GM15510 (cell line): ENCODE measurements around the gene PDZD8.

Experiments
- POLR2A ChIP-seq: IDR thresholded peaks from 3 replicates; pipeline ENCODE4 v1.6.1; 2011; ENCODE audit warnings: borderline replicate concordance; ENCODE audit not compliant: insufficient read length; ENCODE audit errors: extremely low read depth

PDZD8 gene

DNA sequence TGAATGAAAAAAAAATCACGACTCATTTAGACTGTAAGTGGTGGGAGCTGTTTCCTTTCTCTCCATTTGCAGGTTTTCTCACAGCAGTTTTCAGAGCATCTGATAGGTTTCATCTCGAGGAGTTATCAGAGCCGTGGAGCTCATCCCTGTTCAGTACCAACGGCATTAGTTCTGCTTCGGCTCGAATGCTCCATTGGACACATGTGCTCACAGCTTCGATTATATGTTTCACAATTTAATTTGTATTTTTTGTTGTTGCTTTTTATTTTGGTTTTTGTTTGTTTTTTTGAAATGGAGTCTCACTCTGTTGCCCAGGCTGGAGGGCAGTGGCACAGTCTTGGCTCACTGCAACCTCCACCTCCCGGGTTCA is 132.8 kb downstream of the PDZD8 start:
- TF ChIP-seq POLR2A = no peak

DNA sequence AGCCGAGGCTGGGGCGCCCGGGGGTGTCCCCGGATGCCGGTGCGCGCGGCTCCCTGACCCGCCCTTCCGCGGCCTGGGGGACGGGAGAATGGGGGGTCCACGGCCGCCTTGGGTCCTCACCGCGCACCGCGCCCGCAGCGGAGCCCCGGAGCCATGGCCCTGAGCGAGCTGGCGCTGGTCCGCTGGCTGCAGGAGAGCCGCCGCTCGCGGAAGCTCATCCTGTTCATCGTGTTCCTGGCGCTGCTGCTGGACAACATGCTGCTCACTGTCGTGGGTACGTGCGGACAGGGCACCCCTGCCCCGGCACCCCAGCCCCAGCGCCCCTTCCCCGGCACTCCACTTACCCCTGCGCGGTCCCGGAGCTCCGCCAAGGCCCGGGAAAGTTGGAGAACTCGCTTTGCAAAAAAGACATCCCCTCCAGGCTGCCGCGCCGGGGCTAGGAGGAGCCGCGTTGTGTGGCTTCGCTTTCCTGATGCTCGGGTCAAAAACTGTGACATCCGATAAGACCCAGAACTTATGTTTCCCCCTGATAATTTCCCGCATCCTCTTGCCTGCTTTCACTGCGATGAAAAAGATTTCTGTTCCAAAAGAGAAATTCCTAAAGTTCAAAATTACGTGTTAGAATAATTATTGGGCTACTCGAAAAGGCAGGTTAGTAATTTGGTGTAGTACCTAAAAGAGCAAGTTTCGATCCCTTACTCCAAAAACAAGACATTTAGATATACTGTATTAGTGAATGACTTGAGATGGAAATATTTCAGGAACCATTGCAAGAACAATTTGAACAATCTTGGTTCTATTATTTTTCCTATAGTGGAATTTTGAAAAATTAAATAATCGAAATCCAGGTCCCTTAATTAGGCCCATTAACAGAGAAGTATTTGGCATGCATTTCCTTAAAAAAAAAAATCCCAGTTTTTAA is 133.4 kb downstream of the PDZD8 start:
- TF ChIP-seq POLR2A = no peak

GRCh38 chr10:117240621-117241529 is 134.4 kb downstream of the PDZD8 start, which contains the start of gene SLC18A2:
Gene SLC18A2 (plus strand): TSS chr10:117241114. CDS start chr10:117241694, 580 bp downstream.
- no peak for TF ChIP-seq POLR2A

DNA sequence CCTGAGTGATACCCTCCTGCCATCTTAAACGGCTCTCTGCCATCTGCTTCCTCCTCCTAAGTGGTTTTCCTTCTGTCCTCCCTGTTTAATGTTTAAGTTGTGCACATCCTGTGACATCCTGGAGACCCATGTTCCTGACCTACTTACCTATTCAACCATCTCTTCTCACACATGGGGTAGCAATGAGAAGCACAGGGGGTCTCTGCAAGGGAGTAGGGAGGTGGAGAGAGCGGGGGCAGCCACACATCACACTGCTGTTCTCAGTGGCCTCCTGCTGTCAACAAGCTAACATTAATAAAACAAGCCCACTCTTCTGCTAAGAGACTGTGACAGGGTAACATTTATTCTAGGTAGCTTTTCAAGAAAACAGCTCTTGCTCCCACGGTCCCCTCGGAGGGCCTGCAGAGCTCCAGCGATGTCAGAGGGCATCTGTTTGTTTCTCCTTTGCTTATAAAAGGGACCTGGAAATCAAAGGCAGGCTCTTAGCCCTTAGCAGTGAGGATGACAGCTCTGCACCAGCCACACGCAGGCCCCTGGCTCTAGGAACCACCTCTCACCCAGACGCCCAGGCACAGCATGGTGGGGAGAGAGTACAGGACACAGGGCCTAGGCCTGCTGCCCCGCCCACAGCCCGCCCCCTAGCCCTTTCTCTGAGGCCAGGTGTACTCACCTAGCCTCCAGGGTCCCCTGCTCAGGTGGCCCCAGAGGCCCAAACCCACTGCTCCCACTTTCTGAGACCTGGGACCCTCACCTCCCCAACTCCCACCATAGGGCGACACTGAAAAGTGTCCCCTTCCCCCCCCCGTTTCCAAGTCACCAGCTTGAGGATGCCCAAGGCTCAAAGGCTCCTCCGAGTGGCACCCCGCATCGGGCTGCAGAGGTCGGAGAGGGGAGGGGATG is 135.3 kb downstream of the PDZD8 start:
- TF ChIP-seq POLR2A = no peak

DNA sequence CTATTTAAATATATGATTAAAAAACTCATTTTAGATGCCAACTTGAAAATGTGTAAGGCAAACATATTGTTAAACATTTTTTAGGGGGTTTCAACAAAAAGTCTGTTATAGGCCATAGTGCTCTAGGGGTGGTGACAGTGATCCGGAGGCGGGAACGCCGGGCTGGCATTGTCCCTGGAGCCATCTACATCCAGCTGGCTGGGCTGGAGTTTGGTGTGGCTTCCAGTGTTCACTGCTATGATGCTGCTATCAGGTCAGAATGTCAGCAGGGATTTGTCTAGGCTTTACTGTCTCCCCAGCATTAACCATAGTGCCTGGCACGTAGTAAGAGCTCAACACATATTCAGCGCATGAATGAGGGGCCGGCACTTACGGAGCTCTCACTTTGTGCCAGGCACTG is 136.2 kb downstream of the PDZD8 start:
- no peak for TF ChIP-seq POLR2A

GRCh38 chr10:117237401-117237991 is 137.7 kb downstream of the PDZD8 start:
- TF ChIP-seq POLR2A = no peak

DNA sequence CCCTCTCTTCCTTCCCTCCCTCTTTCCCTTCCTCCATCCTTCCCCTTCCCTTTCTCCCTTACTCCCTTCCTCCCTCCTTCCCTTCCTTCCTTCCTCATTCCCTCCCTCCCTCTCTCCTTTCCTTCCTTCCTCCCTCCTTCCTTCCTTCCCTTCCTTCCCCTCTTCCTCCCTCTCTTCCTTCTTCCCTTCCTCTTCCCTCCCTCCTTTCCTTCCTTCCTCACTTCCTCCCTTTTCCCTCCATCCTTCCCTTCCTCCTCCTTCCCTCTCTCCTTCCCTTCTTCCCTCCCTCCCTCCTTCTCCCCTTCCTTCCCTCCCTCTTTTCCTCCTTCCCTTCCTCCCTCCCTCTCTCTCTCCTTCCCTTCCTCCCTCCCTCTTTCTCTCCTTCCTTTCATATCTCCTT is 147.0 kb downstream of the PDZD8 start:
- TF ChIP-seq POLR2A = no peak
